GM18502 (cell line): Measurements from ENCODE around the gene TMEM45A.
A peak's percentile ranks its signal among the peaks of the same experiment; 100 is the strongest.
"Not testable (repeated sequence)": the region's sequence is repeated elsewhere in the genome, so short reads cannot be mapped to it uniquely, and the experiment has no call there.

ENCODE experiments used
- ATAC-seq: cut with Tn5 transposase; IDR thresholded peaks from one replicate; pipeline ENCODE4 v1.9.1; 2021; ENCODE audit warnings: mild to moderate bottlenecking; ENCODE audit not compliant: unreplicated experiment, poor library complexity

Gene TMEM45A

GRCh38 chr3:100563652-100564211, 71.3 kb downstream of the TMEM45A start:
- ATAC-seq: no peak

- no peak for ATAC-seq
Observed at GRCh38 chr3:100570811-100571210, 78.4 kb downstream of the TMEM45A start.

DNA sequence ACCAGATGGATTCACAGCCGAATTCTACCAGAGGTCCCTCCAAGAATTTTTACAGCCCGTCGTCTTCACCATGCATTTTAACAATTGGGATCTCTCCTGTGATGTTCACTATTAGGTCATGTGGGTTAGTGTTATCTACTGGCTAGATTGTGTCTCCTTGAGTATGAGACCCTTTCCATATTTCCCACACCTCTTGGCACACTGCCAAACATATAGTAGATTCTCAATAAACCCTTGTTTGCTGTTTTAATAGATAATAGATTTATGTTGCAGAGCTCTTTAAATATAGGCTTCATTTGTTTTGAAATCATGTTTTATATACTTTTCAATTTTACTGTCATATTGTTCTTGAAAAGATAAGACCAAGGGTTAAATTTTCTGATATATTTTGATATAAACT, 82.1 kb downstream of the TMEM45A start:
- no peak for ATAC-seq

GRCh38 chr3:100575704-100576103, 83.3 kb downstream of the TMEM45A start:
- no peak for ATAC-seq

DNA sequence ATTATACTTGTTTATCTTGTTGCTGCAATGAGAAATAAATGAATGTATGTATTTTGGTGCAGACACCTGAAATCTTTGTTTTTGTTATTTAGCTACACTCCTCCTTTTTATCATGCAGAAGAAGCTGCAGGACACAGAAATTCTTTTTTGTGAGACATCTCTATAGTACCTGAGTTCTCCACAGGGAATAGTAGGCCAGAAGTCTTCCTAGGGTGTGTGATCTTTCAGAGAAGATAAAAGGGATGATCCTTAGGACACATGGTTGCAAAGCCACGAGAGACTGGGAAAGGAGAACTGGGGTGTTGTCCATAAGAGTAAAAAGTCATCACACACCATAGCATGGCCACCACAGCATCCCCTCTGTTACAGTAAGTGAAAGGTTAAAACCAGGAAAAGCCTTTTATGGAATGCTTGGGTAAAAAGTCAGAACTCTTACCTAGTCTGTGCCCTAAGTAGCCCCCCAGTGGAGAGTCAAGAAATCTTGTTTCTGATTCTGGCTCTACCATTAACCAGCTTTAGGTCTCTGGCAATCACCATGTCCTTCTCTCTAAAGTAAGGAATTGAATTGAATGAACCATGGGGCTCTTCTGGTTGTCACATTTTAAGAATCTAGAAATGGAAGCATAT, 85.1 kb downstream of the TMEM45A start:
- ATAC-seq: no peak

DNA sequence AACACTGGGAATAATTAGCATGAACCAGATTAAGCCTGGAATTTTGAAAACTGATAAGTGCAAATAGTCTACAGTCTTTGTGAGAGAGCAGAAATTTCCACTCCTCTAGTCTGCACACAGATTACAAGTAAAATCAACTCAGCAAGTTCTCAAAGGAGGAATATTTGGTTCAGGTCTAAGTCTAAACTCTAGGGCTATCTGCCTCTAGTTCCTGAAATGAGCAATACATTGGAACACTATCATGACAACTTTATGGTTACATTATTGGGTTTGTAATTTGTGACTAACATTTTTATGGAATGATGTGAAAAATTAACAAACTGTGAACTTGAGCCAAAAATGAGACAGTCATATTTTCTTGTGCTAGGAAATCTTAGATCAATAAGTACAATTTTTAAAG, 86.2 kb downstream of the TMEM45A start:
- no peak for ATAC-seq

DNA sequence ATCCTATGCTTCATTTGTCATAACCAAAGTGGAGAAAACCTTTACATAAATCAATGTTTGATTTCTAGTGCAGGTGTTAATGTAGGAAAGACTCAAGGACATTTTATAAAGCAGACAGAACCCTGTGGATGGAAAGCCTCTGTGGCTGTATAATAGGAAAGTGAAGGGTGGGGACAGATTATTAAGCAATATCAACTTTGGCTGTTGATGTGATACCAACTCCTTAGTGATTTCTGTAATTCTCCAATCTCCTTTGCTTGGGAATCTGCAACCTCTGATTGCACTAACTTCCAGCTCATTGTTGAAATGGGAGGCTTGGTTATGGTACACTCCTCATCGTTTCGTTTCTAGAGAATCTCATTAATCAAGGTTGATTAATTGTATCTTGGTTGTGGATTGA, 87.7 kb downstream of the TMEM45A start:
- no peak for ATAC-seq

DNA sequence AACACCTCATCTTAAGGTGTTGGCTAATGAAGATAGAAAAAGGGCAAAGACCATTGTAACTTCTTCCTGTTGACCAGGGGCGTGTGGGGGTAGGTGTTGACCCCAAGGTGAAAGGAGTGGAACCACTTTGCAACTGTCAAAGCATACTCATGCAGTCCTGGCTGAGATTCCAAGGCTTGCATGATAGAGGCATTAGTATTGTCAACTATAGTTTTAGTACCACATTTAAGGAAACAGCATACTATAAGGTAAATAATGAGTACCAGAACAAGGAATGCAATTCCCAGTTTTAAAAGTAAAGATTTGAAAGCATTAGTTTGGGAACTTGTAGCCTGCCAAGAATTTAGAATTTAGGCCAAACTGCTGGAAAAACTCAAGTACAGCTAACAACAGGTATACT, 89.2 kb downstream of the TMEM45A start:
- ATAC-seq: no peak

- not testable (repeated sequence) for ATAC-seq
Observed at GRCh38 chr3:100582157-100582556, 89.7 kb downstream of the TMEM45A start.

GRCh38 chr3:100584101-100584660, 91.8 kb downstream of the TMEM45A start:
- no peak for ATAC-seq

- ATAC-seq: no peak
Observed at GRCh38 chr3:100586832-100587231, 94.4 kb downstream of the TMEM45A start.

DNA sequence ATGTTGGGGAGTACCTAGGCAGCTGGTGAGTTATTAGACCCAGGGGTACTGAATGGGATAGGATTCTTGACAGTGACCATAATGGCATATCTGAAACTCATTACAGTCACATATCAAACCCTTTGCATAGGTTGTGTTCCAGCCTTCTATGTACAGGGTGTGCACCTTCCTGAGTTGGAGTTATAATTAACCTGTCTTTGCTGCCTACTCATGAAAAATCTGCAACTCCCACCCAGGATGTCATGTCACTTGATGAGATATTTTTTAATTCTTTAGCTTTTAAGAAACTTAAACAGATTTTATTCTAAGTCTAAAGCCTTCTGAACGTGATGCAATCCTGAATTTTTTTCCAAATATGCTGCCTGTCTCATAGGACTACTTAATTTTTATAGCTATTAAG, 95.8 kb downstream of the TMEM45A start:
- ATAC-seq: no peak

DNA sequence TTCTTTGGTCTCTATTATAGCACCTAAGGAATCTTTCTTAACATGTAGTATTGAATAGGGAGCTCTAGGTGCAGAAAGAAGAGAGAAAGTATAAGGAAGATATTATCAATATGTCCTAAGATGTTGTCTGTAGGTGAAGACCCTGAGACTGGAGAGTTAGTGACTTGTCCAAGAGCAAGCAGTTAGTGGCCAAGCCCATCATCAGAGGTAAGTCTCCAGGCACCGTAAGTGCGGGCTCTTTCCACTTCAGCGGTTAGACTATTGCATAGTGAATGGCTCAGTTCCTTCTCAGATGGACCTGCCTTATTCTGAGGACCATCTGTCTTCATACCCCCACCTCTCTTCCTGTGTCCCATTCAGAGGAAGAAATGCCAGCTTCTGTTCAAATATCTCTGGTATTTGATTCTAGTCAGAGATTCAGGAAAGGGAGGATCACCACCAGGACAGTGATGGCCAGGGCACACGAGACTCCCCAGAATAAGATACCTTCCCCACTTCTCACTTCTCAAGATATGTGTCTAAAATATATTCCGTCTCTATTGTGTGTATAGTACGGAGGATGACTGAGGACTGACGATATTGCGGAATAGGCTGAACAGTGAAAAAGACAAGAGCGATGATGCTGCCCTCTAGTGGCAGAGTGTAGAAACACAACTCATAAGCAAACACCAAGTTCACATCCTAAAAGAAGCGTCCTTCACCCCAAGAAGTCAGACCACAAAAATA, 97.9 kb downstream of the TMEM45A start:
- peak; percentile 92 for ATAC-seq

DNA sequence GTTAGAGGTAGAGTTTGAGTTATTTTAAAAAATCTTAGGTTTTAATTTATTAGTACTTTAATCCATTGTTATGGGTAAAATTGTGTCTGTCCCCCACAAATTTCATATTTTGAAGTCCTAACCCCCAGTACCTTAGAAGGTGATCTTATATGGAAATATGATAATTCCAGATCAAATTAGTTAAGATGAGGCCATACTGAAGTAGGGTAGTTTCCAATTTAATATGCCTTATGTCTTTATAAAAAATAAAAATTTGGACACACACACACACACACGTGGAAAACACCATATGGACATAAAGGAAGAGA, 98.4 kb downstream of the TMEM45A start:
- ATAC-seq: no peak

DNA sequence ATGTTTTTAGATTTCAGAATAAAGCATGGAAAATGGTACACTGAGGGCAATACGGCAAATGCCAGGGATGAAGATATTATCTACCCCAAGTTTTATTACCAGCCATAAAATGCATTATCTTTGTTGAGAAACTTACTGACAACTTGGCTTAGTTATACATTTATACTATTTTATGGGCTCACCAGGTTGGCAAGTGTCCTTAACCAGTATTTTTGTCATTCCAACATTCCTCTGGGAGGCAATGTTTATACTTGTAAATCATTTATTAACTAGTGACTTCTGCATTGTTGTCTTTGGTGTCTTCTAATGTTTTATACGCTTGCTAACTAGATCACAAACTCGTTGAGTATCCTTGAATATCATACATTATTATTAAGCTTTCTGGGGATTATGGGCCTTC, 99.0 kb downstream of the TMEM45A start:
- ATAC-seq: no peak

DNA sequence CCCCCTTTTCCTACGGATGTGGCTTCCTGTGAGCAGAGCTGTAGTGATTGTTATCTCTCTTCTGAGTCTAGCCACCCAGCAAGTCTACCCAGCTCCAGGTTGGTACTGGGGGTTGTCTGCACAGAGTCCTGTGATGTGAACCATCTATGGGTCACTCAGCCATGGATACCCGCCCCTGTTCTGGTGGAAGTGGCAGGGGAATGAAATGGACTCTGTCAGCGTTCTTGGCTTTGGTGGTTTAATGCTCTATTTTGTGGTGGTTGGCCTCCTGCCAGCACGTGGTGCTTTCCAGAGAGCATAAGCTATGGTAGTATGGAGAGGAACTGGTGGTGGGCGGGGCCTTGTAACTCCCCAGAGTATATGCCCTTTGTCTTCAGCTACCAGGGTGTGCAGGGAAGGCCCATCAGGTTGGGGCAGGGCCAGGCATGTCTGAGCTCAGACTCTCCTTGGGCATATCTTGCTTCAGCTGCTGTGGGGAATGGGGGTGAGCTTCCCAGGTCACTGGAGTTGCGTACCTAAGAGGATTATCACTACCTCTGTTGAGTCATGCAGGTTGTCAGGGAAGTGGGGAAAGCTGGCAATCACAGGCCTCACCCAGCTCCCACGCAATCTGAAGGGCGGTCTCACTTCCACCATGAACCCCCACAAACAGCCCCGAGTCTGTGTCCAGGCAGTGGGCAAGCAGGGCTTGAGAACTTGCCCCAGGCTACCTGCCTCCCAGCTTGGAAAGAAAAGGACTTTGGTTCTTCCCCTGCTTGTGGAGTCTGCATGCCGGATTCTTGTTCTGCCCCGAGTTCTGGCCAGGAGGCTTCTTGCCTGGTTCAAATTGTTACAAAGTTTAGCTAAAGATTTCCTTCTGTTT, 108.0 kb downstream of the TMEM45A start:
- ATAC-seq: peak; percentile 44

GRCh38 chr3:100602506-100603444, 110.4 kb downstream of the TMEM45A start:
- peak; percentile 41 for ATAC-seq

- ATAC-seq: peak; percentile 36
Observed at GRCh38 chr3:100603469-100603868, 111.0 kb downstream of the TMEM45A start.

DNA sequence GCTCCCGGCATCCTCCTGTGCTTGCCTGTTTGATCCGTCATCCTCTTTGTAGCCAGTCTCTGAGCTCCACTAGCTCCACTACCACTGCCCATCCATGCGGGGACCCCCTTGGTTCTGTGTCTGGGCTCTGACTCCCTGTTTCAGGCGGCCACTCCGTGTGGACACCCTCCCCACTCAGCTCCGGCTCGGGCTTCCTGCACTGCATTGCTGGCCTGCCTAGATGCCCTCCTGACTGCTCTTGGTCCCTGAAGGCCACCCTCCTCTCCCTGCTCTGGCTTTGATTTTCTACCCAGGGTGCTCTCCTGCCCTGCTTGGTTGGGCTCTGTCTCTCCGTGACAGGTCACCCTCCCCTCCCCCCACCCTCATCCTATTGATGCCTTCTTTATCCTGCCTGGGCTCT, 112.9 kb downstream of the TMEM45A start:
- no peak for ATAC-seq
